Duodenal mucosa (tissue), 2 donors: ENCODE results near the gene GRIK4.

Source experiments
- H3K27ac ChIP-seq: one replicate; pipeline ENCODE4 v1.7.0; 2013; ENCODE audit warnings: low read depth, low read length
- H3K27me3 ChIP-seq, 2 donors: one replicate each; pipeline ENCODE4 v1.7.0; 2013; ENCODE audit warnings: low read length in 2 of 2, control low read depth in 1 of 2; ENCODE audit not compliant: insufficient read depth in 2 of 2, control insufficient read depth in 1 of 2
- H3K36me3 ChIP-seq, 2 donors: one replicate each; pipeline ENCODE4 v1.7.0; 2013; ENCODE audit warnings: low read length in 2 of 2, control low read depth in 1 of 2; ENCODE audit not compliant: insufficient read depth in 2 of 2, control insufficient read depth in 1 of 2
- H3K4me1 ChIP-seq, 2 donors: one replicate each; pipeline ENCODE4 v1.7.0; 2013; ENCODE audit warnings: low read length in 2 of 2, control low read depth in 1 of 2; ENCODE audit not compliant: insufficient read depth in 2 of 2, control insufficient read depth in 1 of 2
- H3K4me3 ChIP-seq, 2 donors: one replicate each; pipeline ENCODE4 v1.7.0; 2013; ENCODE audit warnings: low read length in 2 of 2, low read depth in 1 of 2
- H3K9ac ChIP-seq, 2 donors: one replicate each; pipeline ENCODE4 v1.7.0; 2013; ENCODE audit warnings: low read length in 2 of 2, low read depth in 1 of 2
- H3K9me3 ChIP-seq, 2 donors: one replicate each; pipeline ENCODE4 v1.7.0; 2013; ENCODE audit warnings: low read length in 2 of 2, control low read depth in 1 of 2; ENCODE audit not compliant: control insufficient read depth in 1 of 2

GRIK4 gene

DNA sequence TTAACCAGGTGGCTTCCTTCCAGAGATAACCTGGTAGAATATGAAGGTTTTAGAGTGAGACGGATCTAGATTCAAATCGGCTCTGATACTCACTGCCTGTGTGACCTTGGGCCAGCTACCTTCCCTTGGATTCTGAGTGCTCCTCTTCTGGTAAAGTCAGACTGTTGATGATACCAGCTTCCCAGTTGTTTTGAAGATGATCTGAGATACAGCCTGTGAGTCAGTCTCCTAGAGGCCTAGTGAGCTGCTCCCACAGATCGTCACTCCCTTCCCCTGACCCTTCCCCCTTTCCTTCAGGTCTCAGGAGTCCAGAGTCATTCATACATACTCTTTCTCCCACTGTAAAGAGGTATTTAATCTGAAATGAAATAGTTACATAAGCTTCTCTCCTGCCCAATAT is 207.8 kb downstream of the GRIK4 start:
- H3K9ac ChIP-seq: no peak overlapping the region
- no peaks in the 10 kb centered on the region for H3K9me3 ChIP-seq
- H3K4me1 ChIP-seq: peaks cover 0 to 8% of the 10 kb centered on the region in 2 donors
- no peak overlapping the region for H3K27ac ChIP-seq
- H3K27me3 ChIP-seq: peaks cover 0 to 3% of the 10 kb centered on the region in 2 donors
- no peak overlapping the region for H3K4me3 ChIP-seq
- no peaks in the 10 kb centered on the region for H3K36me3 ChIP-seq

GRCh38 chr11:120720760-120721159 is 209.2 kb downstream of the GRIK4 start:
- no peaks in the 10 kb centered on the region for H3K4me1 ChIP-seq
- peaks cover 0 to 2% of the 10 kb centered on the region in 2 donors for H3K9me3 ChIP-seq
- H3K4me3 ChIP-seq: no peak overlapping the region
- H3K27ac ChIP-seq: no peak overlapping the region
- no peaks in the 10 kb centered on the region for H3K36me3 ChIP-seq
- no peak overlapping the region for H3K9ac ChIP-seq
- peaks cover 0 to 3% of the 10 kb centered on the region in 2 donors for H3K27me3 ChIP-seq

DNA sequence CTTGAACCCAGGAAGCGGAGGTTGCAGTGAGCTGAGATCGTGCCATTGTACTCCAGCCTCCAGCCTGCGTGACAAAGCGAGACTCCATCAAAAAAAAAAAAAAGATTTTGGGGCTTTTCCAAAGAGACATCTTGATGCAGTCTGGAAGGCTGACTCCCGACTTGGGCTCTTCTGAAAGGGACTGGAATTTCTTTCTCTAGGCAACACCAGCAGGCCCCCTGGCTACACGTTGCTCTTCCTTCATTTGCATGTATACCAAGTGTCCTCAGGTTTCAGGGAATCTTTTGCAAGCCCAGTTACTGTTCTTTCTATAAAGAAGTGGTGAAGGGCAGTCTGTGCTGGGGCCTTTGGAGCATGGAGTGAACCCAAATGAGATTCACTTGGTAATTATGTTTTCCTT is 211.0 kb downstream of the GRIK4 start:
- Histone ChIP-seq H3K9ac (no peak overlapping the region), H3K36me3 (no peaks in the 10 kb centered on the region), H3K4me1 (no peaks in the 10 kb centered on the region), H3K4me3 (no peak overlapping the region), H3K9me3 (peaks cover 0 to 2% of the 10 kb centered on the region in 2 donors), H3K27ac (no peak overlapping the region), H3K27me3 (peaks cover 0 to 3% of the 10 kb centered on the region in 2 donors)

DNA sequence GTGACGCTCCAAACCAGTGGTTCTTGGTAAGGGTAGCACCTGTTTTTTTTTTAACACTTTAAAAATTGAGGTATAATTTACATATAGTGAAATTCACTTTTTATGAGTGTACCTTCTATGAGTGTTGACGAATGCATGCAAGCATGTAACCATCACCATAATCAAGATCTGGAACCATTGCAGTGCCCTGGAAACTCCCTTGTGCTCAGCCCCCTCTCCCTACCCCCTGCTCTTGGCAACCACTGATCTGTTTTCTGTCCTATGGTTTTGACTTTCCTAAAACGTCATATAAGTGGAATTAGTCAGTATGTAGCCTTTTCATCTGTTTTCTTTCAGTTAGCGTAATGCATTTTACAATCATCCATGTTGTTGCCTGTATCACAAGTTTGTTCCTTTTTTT is 212.2 kb downstream of the GRIK4 start:
- H3K27me3 ChIP-seq: no peaks in the 10 kb centered on the region
- H3K9me3 ChIP-seq: peaks cover 0 to 4% of the 10 kb centered on the region in 2 donors
- H3K36me3 ChIP-seq: no peaks in the 10 kb centered on the region
- H3K27ac ChIP-seq: no peak overlapping the region
- no peak overlapping the region for H3K4me3 ChIP-seq
- H3K9ac ChIP-seq: no peak overlapping the region
- H3K4me1 ChIP-seq: no peaks in the 10 kb centered on the region

GRCh38 chr11:120727752-120728151 is 216.2 kb downstream of the GRIK4 start:
- H3K4me1 ChIP-seq: no peaks in the 10 kb centered on the region
- no peaks in the 10 kb centered on the region for H3K27me3 ChIP-seq
- no peaks in the 10 kb centered on the region for H3K36me3 ChIP-seq
- no peak overlapping the region for H3K27ac ChIP-seq
- H3K9ac ChIP-seq: no peak overlapping the region
- H3K9me3 ChIP-seq: peaks cover 0 to 4% of the 10 kb centered on the region in 2 donors
- H3K4me3 ChIP-seq: no peak overlapping the region

DNA sequence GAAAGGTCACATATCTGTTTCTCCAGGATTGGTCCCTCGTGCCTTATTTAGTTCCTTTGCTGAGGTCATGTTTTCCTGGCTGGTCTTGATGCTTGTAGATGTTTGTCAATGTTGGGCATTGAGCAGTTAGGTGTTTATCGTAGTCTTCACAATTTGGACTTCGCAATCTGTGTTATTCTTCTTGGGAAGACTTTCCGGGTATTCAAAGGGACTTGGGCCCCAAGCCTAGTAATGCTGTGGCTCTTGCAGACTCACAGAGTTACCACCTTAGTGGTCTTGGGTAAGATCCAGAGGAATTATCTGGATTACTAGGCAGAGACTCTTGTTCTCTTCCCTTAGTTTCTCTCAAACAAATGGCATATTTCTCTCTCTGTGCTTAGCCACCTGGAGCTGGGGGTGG is 223.5 kb downstream of the GRIK4 start:
- no peak overlapping the region for H3K4me3 ChIP-seq
- H3K27ac ChIP-seq: no peak overlapping the region
- no peaks in the 10 kb centered on the region for H3K27me3 ChIP-seq
- H3K36me3 ChIP-seq: no peaks in the 10 kb centered on the region
- H3K9me3 ChIP-seq: no peaks in the 10 kb centered on the region
- H3K4me1 ChIP-seq: no peaks in the 10 kb centered on the region
- no peak overlapping the region for H3K9ac ChIP-seq

GRCh38 chr11:120738516-120739046 is 227.0 kb downstream of the GRIK4 start:
- no peaks in the 10 kb centered on the region for H3K9me3 ChIP-seq
- no peaks in the 10 kb centered on the region for H3K27me3 ChIP-seq
- H3K9ac ChIP-seq: no peak overlapping the region
- H3K4me1 ChIP-seq: no peaks in the 10 kb centered on the region
- H3K36me3 ChIP-seq: no peaks in the 10 kb centered on the region
- H3K27ac ChIP-seq: no peak overlapping the region
- H3K4me3 ChIP-seq: no peak overlapping the region

DNA sequence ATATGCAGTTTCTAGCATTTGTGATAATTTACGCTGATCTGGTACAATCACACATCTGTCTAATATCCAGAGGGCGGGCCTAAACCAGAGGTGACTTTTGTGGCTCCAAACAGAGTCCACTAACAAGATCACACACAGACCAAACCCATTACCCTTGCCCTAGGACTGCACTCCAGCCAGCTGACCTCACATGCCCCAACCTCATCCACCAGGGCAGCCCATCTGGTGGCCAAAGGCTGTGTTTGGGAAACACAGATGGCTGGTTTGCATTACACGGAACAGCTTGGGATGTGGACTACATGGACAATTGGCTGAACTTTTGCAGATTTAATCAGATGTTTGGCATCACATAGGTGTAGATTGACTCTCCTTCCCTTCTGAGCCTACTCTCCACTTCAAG is 228.2 kb downstream of the GRIK4 start:
- Histone ChIP-seq H3K9me3 (no peaks in the 10 kb centered on the region), H3K4me1 (no peaks in the 10 kb centered on the region), H3K36me3 (no peaks in the 10 kb centered on the region), H3K27ac (no peak overlapping the region), H3K27me3 (no peaks in the 10 kb centered on the region), H3K9ac (no peak overlapping the region), H3K4me3 (no peak overlapping the region)

DNA sequence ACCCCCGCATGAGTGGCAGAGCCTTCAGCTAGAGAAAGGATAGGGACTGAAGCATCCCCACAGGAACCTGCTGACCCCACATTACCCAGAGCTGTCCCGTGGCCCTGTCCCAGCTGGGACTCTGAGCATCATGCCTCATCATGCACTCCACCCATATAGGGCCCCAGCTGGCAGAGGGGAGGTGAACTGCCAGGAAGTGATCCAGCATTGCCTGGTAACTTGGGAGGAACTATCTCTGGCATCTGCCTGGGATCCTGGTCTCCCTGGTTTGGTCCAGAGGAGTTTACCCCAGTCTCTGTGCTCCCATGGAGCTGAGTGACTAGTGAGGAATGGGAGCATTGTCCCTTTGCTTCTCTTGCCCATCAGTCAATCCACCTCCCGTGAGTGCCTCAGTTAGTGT is 228.8 kb downstream of the GRIK4 start:
- no peaks in the 10 kb centered on the region for H3K9me3 ChIP-seq
- H3K36me3 ChIP-seq: no peaks in the 10 kb centered on the region
- H3K27ac ChIP-seq: no peak overlapping the region
- no peak overlapping the region for H3K4me3 ChIP-seq
- no peaks in the 10 kb centered on the region for H3K27me3 ChIP-seq
- no peaks in the 10 kb centered on the region for H3K4me1 ChIP-seq
- H3K9ac ChIP-seq: no peak overlapping the region

DNA sequence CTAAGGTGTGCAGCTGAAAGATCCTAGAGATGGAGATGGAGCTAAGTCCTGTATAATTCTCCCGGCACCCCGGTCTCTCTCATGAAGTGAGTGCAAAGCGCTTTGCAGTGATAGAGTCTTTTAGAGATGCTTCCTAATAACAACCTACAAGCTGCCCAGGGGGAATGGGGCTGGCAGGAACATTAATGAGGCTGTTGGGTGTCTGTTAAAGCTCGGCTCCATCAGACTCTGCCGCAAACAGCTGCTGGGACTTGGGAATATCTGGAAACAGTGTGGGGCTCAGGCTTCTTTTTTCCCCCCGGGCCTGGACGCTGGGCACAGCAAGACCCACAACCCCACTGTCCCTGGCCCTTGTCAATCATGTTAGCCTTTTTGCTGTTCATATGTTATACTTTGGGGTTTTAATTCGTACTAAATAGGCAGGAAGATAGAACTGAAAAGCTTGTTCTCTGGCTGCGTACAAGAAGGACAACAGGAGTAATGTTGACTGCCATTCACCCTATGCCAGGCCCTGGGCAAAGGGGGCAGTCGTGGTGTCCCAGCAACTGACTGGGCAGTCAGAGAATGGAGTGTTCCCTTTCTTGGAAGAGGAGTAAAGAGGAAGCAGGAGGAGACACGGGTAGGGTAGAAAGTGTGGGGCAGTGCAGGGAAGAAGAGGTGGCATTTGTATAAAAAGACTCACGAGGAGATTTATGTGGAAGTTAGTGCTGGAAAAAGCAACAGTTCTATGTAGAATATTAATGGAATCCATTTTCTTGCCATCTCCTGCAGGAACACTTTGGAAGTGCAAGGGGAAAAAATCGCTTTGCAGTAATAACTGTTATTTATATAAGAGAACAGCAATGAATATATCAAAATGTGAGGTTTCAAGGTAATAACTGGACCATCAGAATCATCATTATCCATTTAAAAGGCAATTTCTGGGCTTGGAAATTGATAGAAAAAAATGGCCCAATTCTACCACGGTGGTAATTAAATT is 232.8 kb downstream of the GRIK4 start:
- Histone ChIP-seq H3K4me3 (no peak overlapping the region), H3K27ac (no peak overlapping the region), H3K27me3 (no peaks in the 10 kb centered on the region), H3K36me3 (no peaks in the 10 kb centered on the region), H3K4me1 (no peaks in the 10 kb centered on the region), H3K9me3 (no peaks in the 10 kb centered on the region), H3K9ac (no peak overlapping the region)
